Left renal cortex interstitium (tissue), 4 donors: ENCODE results near the gene HPSE2. TPM values are rescaled to one million over a fixed set of nuclear protein-coding genes. Genes with fewer than 3 reads are reported as not detected.
"Not testable (repeated sequence)": the region's sequence is repeated elsewhere in the genome, so short reads cannot be mapped to it uniquely, and the experiment has no call there.

Experiments used
- DNase-seq, 4 donors: peaks; one replicate each; pipeline ENCODE4 v3.0.0-alpha.2; 2013; ENCODE audit warnings: low read depth in 4 of 4, low spot score in 2 of 4, missing footprints in 1 of 4
- polyA plus RNA-seq, 4 donors: library from polyadenylated mRNA; unstranded; fragments of 120-200 nt; gene quantifications; one replicate each; pipeline ENCODE4 v1.2.1, GENCODE V29; 2013; ENCODE audit not compliant: insufficient read length in 4 of 4

The HPSE2 gene
- polyA plus RNA-seq, 4 donors, result 0.98 to 1.8 (median 1.3) TPM

- DNase-seq, result no peak
Measured at GRCh38 chr10:99170116-99170675, 65.5 kb downstream of the HPSE2 start.

DNA sequence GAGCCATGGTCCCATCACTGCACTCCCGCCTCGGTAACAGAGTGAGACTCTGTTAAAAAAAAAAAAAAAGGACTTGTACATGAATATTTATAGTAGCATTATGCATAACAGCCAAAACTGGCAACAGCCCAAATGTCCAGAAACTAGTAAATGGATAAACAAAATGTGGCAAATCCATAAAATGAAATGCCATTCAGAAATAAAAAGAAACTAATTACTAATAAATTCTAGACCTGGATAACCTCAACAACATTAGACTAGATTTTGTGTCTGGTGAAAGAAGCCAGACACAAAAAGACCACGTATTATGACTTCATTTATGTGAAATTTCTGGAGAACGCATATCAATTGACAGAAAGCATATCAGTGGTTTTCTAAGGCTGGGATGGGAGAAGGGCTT, 74.5 kb downstream of the HPSE2 start:
- DNase-seq, result no peak

DNA sequence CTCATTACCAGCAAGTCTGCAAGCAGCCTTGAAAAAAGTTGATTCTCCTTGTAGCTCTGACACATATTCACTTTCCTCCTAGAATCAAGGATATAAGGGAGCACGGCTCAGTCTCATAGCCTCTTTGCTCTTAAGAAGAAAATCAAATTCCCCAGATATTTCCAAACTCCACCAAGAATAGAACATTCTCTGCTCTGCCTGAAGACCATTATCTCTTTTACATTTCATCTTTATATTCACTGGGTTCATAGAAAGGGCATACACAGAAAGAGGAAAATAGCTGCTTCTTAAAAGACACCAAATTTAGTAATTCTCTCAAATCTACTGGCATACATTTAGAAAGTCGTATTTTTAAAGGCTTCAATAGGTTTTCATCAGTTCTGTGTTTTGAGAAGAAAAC, 92.0 kb downstream of the HPSE2 start:
- no peak for DNase-seq

GRCh38 chr10:99143011-99143410, 92.6 kb downstream of the HPSE2 start:
- no peak for DNase-seq

DNA sequence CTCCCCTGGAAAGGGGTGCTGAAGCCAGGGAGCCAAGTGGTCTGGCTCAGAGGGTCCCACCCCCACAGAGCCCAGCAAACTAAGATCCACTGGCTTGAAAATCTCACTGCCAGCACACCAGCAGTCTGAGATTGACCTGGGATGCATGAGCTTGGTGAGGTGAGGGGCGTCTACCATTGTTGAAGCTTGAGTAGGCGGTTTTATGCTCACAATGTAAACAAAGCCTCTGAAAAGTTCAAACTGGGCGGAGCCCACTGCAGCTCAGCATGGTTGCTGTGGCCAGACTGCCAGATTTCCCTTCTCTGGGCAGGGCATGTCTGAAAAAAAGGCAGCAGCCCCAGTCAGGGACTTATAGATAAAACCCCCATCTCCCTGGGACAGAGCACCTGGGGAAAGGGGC, 102.8 kb downstream of the HPSE2 start:
- DNase-seq, result not testable (repeated sequence)

- DNase-seq, result no peak
Measured at GRCh38 chr10:99125879-99126278, 109.8 kb downstream of the HPSE2 start.

DNA sequence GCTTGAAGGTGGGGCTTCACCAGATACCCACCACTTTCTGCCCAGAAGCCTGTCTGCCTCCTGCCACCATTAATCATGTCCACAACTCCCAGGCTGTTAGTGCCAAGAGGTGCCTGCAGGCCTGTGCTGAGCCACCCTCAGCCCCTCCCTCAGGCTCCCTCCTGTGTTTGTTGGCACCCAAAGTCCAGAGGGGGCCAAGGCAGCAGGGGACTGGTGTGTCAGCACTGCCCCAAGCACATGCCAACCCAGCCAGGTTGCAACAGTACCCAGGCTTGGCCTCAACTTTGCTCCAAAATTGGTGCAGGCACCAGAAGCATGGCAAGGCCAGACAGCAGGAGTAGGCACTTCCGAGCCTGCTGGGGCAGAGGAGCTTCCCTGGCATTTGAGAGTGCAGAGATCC, 111.3 kb downstream of the HPSE2 start:
- no peak for DNase-seq

DNA sequence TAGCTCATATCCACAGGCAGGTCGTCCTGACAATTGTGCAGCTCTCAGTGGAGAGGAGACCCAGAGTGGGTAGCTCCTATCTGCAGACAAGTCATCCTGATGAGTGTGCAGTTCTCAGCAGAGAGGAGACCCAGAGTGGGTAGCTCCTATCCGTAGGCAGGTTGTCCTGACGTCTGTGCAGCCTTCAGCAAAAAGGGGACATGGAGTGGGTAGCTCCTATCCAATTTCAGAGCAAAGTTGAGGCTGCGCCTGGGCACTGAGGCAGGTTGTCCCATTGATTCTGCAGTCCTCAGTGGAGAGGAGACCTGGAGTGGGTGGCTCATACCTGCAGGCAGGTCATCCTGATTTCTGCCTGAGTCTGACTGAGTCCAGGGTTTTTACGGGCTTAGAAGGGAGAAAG, 111.8 kb downstream of the HPSE2 start:
- no peak for DNase-seq

DNA sequence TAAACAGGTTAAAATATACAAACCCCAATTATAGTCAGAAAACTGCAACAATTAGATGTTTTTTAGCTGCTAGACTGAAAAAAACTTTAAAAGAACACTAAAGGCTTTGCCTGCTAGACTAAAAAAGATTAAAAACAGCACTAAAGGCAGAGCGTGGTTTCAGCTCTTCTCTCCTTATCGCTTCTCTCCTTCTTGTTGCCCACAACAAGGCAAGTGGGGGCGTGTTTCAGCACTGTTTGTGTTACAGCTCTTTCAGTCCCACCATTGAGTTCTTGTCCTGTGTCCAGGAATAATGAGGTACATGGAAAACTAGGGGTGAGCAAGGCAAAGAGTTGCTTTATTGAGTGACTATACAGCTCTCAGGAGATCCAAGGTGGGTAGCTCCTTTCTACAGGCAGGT, 112.3 kb downstream of the HPSE2 start:
- no peak for DNase-seq

DNA sequence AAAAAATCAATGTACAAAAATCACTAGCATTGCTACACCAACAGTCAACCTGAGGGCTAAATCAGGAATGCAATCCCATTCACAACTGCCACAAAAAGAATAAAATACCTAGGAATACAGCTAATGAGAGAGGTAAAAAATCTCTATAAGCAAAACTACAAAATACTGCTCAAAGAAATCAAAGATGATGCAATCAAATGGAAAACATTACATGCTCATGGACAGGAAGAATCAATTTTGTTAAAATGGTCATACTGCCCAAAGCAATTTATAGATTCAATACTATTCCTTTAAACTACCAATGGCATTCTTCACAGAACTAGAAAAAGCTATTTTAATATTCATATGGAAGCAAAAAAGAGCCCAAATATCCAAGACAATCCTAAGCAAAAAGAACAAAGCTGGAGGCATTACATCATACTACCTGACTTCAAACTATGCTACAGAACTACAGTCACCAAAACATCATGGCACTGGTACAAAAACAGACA, 116.3 kb downstream of the HPSE2 start:
- no peak for DNase-seq

DNA sequence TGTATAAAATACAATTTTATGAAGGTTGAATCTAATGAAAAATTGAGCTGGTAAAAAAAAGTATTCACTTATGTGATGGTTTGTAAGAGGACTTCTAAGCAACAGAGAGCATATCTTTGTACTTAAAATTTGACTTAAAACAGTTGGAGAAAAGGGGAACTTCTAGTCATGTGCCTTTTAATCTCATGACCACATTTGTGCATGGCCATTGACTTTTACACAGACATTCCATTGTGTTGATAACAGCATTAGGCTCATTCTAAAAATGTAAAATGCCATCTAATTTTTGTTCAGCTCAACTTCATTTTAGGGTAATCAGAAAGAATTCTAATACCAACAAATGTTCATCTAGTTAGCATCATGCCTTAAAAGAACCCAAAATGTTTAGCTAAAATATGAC, 119.9 kb downstream of the HPSE2 start:
- DNase-seq, result no peak

GRCh38 chr10:99085358-99085757, 150.3 kb downstream of the HPSE2 start:
- DNase-seq, result no peak

GRCh38 chr10:99084161-99084560, 151.5 kb downstream of the HPSE2 start:
- no peak for DNase-seq

DNA sequence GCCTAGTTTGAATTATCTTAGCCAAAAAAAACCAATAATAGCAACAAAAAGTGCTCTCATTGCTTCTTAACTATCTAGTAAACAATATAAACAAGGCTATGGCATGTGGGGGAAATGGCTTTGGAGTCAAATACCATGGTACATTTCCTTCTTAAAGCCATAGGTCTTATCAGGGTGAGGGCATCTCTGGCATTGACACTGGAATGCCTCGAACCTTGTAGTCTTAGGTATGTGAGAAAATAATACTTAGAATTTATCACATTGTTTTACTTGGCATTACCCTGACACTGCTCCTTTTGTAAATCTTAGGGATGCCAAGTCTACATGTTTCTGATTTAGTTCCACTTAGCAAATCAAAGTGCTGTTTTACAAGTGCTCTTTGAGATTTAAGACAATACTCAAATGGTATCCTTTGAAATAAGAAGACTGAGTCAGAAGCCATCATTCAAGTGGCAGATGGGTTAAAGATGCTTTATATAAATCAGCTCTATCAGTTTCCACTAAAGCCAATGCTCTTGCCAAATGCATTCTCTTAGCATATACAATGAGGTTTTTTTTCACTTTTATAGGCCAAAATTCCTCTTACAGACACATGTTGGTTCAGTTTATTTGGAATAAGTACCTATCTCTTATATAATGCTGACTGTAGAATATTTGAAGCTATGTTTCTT, 155.2 kb downstream of the HPSE2 start:
- DNase-seq, result no peak

GRCh38 chr10:99062591-99062990, 173.1 kb downstream of the HPSE2 start:
- no peak for DNase-seq

DNA sequence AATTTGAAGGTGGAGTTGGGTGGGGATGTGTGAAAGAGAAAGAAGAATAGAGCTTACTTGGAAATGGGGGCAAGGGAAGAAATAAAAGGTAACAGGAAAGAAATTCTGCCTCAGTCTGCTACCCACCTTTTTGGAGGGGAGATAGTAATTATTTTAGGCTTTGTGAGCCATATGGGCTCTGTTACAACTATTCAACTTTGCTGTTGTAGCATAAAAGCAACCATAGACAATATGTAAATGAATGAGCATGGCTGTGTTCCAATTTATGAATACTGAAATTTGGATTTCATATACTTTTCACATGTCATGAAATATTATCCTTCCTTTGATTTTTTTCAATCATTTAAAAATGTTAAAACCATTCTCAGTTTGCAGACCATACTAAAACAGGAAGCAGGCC, 176.9 kb downstream of the HPSE2 start:
- no peak for DNase-seq

- DNase-seq, result no peak
Measured at GRCh38 chr10:99057936-99058690, 177.5 kb downstream of the HPSE2 start.

- no peak for DNase-seq
Measured at GRCh38 chr10:99045671-99046070, 190.0 kb downstream of the HPSE2 start.

DNA sequence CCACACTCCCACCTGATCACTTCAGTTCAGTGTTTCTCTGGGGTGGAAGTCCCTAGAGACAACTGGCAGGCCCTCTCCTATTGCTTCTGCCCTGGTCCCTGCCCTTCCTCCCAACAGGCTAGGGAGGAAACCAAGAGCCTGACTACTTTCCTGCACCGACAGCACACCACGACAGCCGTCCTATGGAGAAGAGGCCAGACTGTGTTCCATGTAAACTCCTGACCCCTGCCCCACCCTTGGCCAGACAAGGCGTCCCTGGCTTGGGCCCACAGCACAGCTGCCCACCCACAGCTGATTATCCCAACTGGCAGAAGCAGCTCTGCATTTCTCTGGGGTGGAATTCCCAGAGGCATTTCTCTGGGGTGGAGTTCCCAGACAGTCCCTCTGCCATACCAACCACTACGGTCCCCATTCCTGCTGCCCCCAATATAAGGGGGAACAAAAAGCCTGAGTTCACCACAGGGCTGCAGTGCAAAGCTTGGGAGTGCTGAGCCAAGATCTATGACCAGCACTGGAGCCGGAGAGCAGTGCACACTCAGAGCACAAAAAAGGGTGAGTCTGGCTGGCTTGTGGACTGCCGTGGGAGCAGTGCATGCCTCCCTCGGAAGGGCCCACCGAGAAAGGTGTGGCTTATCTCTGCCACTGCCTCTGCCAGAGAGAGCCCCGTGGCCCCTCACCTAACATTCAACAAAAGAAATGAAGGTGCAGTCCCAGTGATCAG, 193.4 kb downstream of the HPSE2 start:
- no peak for DNase-seq

DNA sequence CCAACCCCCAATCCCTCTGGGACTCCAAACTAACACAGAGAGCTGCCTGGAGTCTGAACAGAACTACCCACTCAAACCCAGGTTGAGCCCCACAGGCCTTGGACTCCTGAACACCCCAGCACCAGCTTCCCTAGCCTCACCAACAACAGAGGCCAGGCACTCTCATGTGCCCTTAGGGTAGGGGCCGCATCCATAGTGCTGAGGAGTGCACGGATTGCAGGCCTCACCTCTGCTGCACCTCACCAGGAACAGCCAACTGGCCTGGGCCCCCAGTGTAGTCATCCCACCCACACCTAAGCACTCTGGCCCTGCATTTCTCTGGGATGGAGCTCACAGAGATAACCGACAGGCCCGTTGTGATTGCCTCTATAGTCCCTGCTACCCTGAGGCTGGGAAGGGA, 194.2 kb downstream of the HPSE2 start:
- no peak for DNase-seq

GRCh38 chr10:99013885-99014284, 221.8 kb downstream of the HPSE2 start:
- DNase-seq, result no peak
